ENCODE results near the gene NPM3. TPM values are rescaled to one million over a fixed set of nuclear protein-coding genes. Genes with fewer than 3 reads are reported as not detected.

The NPM3 gene
- total RNA-seq, 2 donors from 2014 or later: 43.7 to 47.4 TPM

- intact Hi-C loops (cut with DNase I): no loop called here
These were observed 4.3 kb downstream of the NPM3 start for GRCh38 chr10:101778781-101779543.

GRCh38 chr10:101778151-101778780, 5.0 kb downstream of the NPM3 start:
- WGBS: 67% methylated on average over 12 of the region's 12 CpGs
- H3K9me3 ChIP-seq: no peaks in the 10 kb centered on the region
- H3K27ac ChIP-seq: no peak overlapping the region
- H3K27me3 ChIP-seq (replicated peaks; ENCODE audit: insufficient read depth): peaks cover 3% of the 10 kb centered on the region
- peaks cover 8% of the 10 kb centered on the region for H3K4me1 ChIP-seq (replicated peaks)
- intact Hi-C loops (cut with DNase I): no loop called here
- no peak for DNase-seq (ENCODE audit: low spot score)
- TF ChIP-seq POLR2AphosphoS5 (IDR thresholded peaks at IDR 0.05): no peak
- no peak for TF ChIP-seq POLR2A (IDR thresholded peaks at IDR 0.05)
- TF ChIP-seq CTCF (IDR thresholded peaks at IDR 0.05): no peak
- no peaks in the 10 kb centered on the region for H3K36me3 ChIP-seq
- H3K4me3 ChIP-seq: no peak overlapping the region

More at GRCh38 chr10:101778781-101779543, 4.3 kb downstream of the NPM3 start:
- DNase-seq (ENCODE audit: low spot score): no peak
- Histone ChIP-seq H3K27me3 (replicated peaks; ENCODE audit: insufficient read depth) (peaks cover 3% of the 10 kb centered on the region), H3K4me3 (peak overlapping the region; percentile 10 to 25), H3K36me3 (no peaks in the 10 kb centered on the region), H3K9me3 (no peaks in the 10 kb centered on the region), H3K4me1 (replicated peaks) (peaks cover 8% of the 10 kb centered on the region), H3K27ac (no peak overlapping the region)
- TF ChIP-seq POLR2A (IDR thresholded peaks at IDR 0.05) (no peak), CTCF (IDR thresholded peaks at IDR 0.05) (no peak), POLR2AphosphoS5 (IDR thresholded peaks at IDR 0.05) (no peak)
- WGBS: 13% methylated on average over 58 of the region's 58 CpGs

- Histone ChIP-seq H3K4me1 (replicated peaks) (peaks cover 8% of the 10 kb centered on the region), H3K27ac (no peak overlapping the region), H3K36me3 (no peaks in the 10 kb centered on the region), H3K27me3 (replicated peaks; ENCODE audit: insufficient read depth) (peaks cover 5% of the 10 kb centered on the region), H3K9me3 (no peaks in the 10 kb centered on the region), H3K4me3 (no peak overlapping the region)
- intact Hi-C loops (cut with DNase I): no loop called here
- 92% methylated on average over 3 of the region's 3 CpGs for WGBS
- no peak for TF ChIP-seq POLR2AphosphoS5 (IDR thresholded peaks at IDR 0.05)
- no peak for TF ChIP-seq POLR2A (IDR thresholded peaks at IDR 0.05)
- no peak for TF ChIP-seq CTCF (IDR thresholded peaks at IDR 0.05)
- no peak for DNase-seq (ENCODE audit: low spot score)
These were observed 5.6 kb downstream of the NPM3 start for GRCh38 chr10:101777619-101778145.

GRCh38 chr10:101776161-101776817, 7.0 kb downstream of the NPM3 start:
- H3K4me3 ChIP-seq: peak overlapping the region in 1 of 2 donors; percentile 24
- H3K27me3 ChIP-seq (replicated peaks; ENCODE audit: insufficient read depth): peaks cover 14% of the 10 kb centered on the region
- 18% methylated on average over 16 of the region's 74 CpGs for WGBS
- no peaks in the 10 kb centered on the region for H3K36me3 ChIP-seq
- peaks cover 3% of the 10 kb centered on the region for H3K4me1 ChIP-seq (replicated peaks)
- no peaks in the 10 kb centered on the region for H3K9me3 ChIP-seq
- no peak overlapping the region for H3K27ac ChIP-seq
- no peak for DNase-seq (ENCODE audit: low spot score)
- intact Hi-C loops (cut with DNase I): no loop called here
- no peak for TF ChIP-seq POLR2AphosphoS5 (IDR thresholded peaks at IDR 0.05)
- no peak for TF ChIP-seq POLR2A (IDR thresholded peaks at IDR 0.05)
- no peak for TF ChIP-seq CTCF (IDR thresholded peaks at IDR 0.05)
